Astrocyte of the cerebellum (primary cell): ENCODE results near the gene CD99L2.

Experiments
- DNase-seq: peaks from one replicate; pipeline ENCODE4 v3.0.0-alpha.2; 2011; ENCODE audit warnings: low read depth
- H3K4me3 ChIP-seq: 2 replicates; pipeline ENCODE4 v1.5.1; 2011; ENCODE audit warnings: mild to moderate bottlenecking, low read depth, low read length, moderate library complexity
- CTCF ChIP-seq: IDR thresholded peaks from 2 replicates; pipeline ENCODE4 v1.5.1; 2012; ENCODE audit warnings: low read length, low read depth, moderate library complexity, mild to moderate bottlenecking; ENCODE audit errors: missing control alignments
- in situ Hi-C: cut with HindIII; loops from 2 replicates; pipeline ENCODE4 v1.10.0; 2017; ENCODE audit warnings: low sequenced_read_pairs

CD99L2 gene

GRCh38 chrX:150773117-150773516 lies 125.4 kb downstream of the CD99L2 start:
- in situ Hi-C loops = loop anchor here (10.0 kb wide), 1 partner anchor 312 kb away; no protein-coding TSS in a partner anchor
- TF ChIP-seq CTCF = no peak
- no peak for DNase-seq
- no peak overlapping the region for H3K4me3 ChIP-seq

- H3K4me3 ChIP-seq = no peak overlapping the region
- DNase-seq = peak; percentile 38
- peak; percentile 80 for TF ChIP-seq CTCF
- in situ Hi-C loops = loop anchor here (10.0 kb wide), 1 partner anchor 312 kb away; no protein-coding TSS in a partner anchor
Observed at GRCh38 chrX:150772150-150772970, 126.1 kb downstream of the CD99L2 start.

- no peak for DNase-seq
- TF ChIP-seq CTCF = no peak
- no peak overlapping the region for H3K4me3 ChIP-seq
- in situ Hi-C loops = loop anchor here (10.0 kb wide), 1 partner anchor 314 kb away; no protein-coding TSS in a partner anchor
Observed at GRCh38 chrX:150771116-150771515, 127.4 kb downstream of the CD99L2 start.

- no peak overlapping the region for H3K4me3 ChIP-seq
- in situ Hi-C loops = loop anchor here (10.0 kb wide), 1 partner anchor 314 kb away; no protein-coding TSS in a partner anchor
- TF ChIP-seq CTCF = no peak
- no peak for DNase-seq
Observed at GRCh38 chrX:150770623-150771022, 127.8 kb downstream of the CD99L2 start.

- in situ Hi-C loops = no loop called here
- no peak overlapping the region for H3K4me3 ChIP-seq
- no peak for DNase-seq
- no peak for TF ChIP-seq CTCF
Observed at GRCh38 chrX:150769408-150769807, 129.1 kb downstream of the CD99L2 start.

GRCh38 chrX:150768580-150769190 lies 129.8 kb downstream of the CD99L2 start:
- no peak overlapping the region for H3K4me3 ChIP-seq
- no peak for TF ChIP-seq CTCF
- in situ Hi-C loops = no loop called here
- DNase-seq = no peak
